Transverse colon (tissue), 4 donors: ENCODE results near the gene RBL1. TPM values are rescaled to one million over a fixed set of nuclear protein-coding genes. Genes with fewer than 3 reads are reported as not detected.
"Not testable (repeated sequence)": the region's sequence is repeated elsewhere in the genome, so short reads cannot be mapped to it uniquely, and the experiment has no call there.

Experiments used
- DNase-seq: peaks from one replicate; pipeline ENCODE4 v3.0.0-alpha.2; 2019
- H3K27ac ChIP-seq, 4 donors: fragments of 200-600 bp; sonication (generic); 2 replicates each; pipeline ENCODE4 v1.5.1; 2016 to 2018; ENCODE audit warnings: inconsistent platforms in 4 of 4
- H3K27me3 ChIP-seq: fragments of 200-600 bp; sonication (generic); 2 replicates; pipeline ENCODE4 v1.5.1; 2017; ENCODE audit warnings: inconsistent platforms
- H3K36me3 ChIP-seq, 4 donors: fragments of 200-600 bp; sonication (generic); 2 replicates each; pipeline ENCODE4 v1.5.1; 2017 to 2019; ENCODE audit warnings: inconsistent platforms in 4 of 4
- H3K4me1 ChIP-seq, 4 donors: fragments of 200-600 bp; sonication (generic); 2 replicates each; pipeline ENCODE4 v1.5.1; 2017 to 2020; ENCODE audit warnings: inconsistent platforms in 4 of 4
- H3K4me3 ChIP-seq, 4 donors: fragments of 200-600 bp; sonication (generic); 1 replicate in 1 of 4; 2 replicates in 3 of 4; pipeline versions ENCODE4 v1.5.1 to v1.6.1; 2017 to 2019; ENCODE audit warnings: inconsistent platforms in 4 of 4
- H3K9me3 ChIP-seq, 2 donors: fragments of 200-600 bp; sonication (generic); 2 replicates each; pipeline ENCODE4 v1.5.1; 2017 to 2019; ENCODE audit warnings: inconsistent platforms in 2 of 2
- EP300 ChIP-seq: sonication (generic); formaldehyde crosslinking; IDR thresholded peaks from one replicate; pipeline ENCODE4 v1.6.1; 2017; ENCODE audit warnings: antibody characterized with exemption, low read depth
- POLR2A ChIP-seq: fragments of 450-650 bp; IDR thresholded peaks from one replicate; pipeline ENCODE4 v1.6.1; 2016; ENCODE audit warnings: antibody characterized with exemption, mild to moderate bottlenecking, moderate library complexity
- POLR2AphosphoS5 ChIP-seq, 3 donors: sonication (generic); formaldehyde crosslinking; IDR thresholded peaks; one replicate each; pipeline ENCODE4 v1.6.1; 2016; ENCODE audit warnings: antibody characterized with exemption in 3 of 3
- WGBS, 2 donors: methylation state at CpG; one replicate each; pipeline ENCODE4 v1.1.5; 2018; ENCODE audit warnings: low coverage in 1 of 2; 5-methylcytosine and 5-hydroxymethylcytosine counted together
- in situ Hi-C, 4 donors: fragments of 200-750 bp; cut with MboI; loops; one replicate each; pipeline versions ENCODE4 v1.15.0 to v1.15.1; 2017; ENCODE audit warnings: low sequenced_read_pairs in 3 of 4, low pct_ligation_motif_present in 1 of 4, low pct_unique_long_range_greater_than_20kb in 1 of 4
- intact Hi-C: fragments of 100-400 bp; cut with DNase I; formaldehyde crosslinking; loops from one replicate; pipeline ENCODE4 v1.15.1; 2023; ENCODE audit warnings: low total_unique reads
- total RNA-seq, 4 donors: library from RNA; depleted of rRNA; stranded (reverse); fragments of >200 nt; gene quantifications; one replicate each; pipeline ENCODE4 v1.1.0, GENCODE V29; 2016
- TF ChIP-seq, protein P1 (sequence below), 5 experiments: fragments of 200-600 bp in 3 of 5; fragments of 450-650 bp in 2 of 5; sonication (generic) in 3 of 5; IDR thresholded peaks; 1 replicate in 2 of 5; 2 replicates in 3 of 5; pipeline ENCODE4 v1.5.1; 2016 to 2017; ENCODE audit warnings: antibody characterized with exemption in 5 of 5, inconsistent platforms in 3 of 5, mild to moderate bottlenecking in 2 of 5, moderate library complexity in 1 of 5

The RBL1 gene
- total RNA-seq, 4 donors from 2014 or later, result 1.5 to 11.6 (median 4.9) TPM

DNA sequence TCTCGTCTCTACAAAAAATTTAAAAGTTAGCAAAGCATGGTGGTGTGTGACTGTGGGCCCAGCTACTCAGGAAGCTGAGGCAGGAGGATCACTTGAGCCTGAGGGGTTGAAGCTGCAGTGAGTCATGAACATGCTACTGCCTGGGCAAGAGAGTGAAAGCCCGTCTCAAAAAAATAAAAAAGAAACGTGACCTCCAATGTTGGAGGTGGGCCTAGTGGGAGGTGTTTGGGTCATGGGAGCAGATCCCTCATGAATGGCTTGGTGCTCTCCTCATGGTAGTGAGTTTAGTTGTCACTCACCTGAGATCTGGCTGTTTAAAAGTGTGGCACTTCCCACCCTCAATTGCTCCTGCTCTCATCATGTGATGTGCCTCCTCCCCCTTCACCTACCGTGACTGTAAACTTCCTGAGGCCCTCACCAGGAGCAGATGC lies 24.3 kb downstream of the RBL1 start:
- no peak for DNase-seq
- WGBS, 2 donors, result 75% methylated on average over 4 of the region's 4 CpGs; no CpG with 5 or more reads in 1 of the 2 donors
- H3K27ac ChIP-seq, result no peak overlapping the region
- intact Hi-C loops, result no loop called here
- no peak overlapping the region for H3K4me3 ChIP-seq
- in situ Hi-C loops, result no loop called here
- no peaks in the 10 kb centered on the region for H3K27me3 ChIP-seq
- no peaks in the 10 kb centered on the region for H3K9me3 ChIP-seq
- peaks cover 0 to 1% (median 0%) of the 10 kb centered on the region in 4 donors for H3K36me3 ChIP-seq
- TF ChIP-seq EP300, result no peak
- no peak for TF ChIP-seq POLR2AphosphoS5 (IDR thresholded peaks at IDR 0.05)
- no peak for TF ChIP-seq POLR2A
- TF ChIP-seq, protein P1, sequence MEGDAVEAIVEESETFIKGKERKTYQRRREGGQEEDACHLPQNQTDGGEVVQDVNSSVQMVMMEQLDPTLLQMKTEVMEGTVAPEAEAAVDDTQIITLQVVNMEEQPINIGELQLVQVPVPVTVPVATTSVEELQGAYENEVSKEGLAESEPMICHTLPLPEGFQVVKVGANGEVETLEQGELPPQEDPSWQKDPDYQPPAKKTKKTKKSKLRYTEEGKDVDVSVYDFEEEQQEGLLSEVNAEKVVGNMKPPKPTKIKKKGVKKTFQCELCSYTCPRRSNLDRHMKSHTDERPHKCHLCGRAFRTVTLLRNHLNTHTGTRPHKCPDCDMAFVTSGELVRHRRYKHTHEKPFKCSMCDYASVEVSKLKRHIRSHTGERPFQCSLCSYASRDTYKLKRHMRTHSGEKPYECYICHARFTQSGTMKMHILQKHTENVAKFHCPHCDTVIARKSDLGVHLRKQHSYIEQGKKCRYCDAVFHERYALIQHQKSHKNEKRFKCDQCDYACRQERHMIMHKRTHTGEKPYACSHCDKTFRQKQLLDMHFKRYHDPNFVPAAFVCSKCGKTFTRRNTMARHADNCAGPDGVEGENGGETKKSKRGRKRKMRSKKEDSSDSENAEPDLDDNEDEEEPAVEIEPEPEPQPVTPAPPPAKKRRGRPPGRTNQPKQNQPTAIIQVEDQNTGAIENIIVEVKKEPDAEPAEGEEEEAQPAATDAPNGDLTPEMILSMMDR (IDR thresholded peaks at IDR 0.05), result no peak
- H3K4me1 ChIP-seq, result no peaks in the 10 kb centered on the region

DNA sequence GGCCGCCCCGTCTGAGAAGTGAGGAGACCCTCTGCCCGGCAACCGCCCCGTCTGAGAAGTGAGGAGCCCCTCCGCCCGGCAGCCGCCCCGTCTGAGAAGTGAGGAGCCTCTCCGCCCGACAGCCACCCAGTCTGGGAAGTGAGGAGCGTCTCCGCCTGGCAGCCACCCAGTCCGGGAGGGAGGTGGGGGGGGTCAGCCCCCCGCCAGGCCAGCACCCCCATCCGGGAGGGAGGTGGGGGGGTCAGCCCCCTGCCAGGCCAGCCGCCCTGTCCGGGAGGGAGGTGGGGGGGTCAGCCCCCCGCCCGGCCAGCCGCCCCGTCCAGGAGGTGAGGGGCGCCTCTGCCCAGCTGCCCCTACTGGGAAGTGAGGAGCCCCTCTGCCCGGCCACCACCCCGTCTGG lies 26.2 kb downstream of the RBL1 start:
- peaks cover 0 to 11% (median 3%) of the 10 kb centered on the region in 4 donors for H3K36me3 ChIP-seq
- in situ Hi-C loops, result not testable (repeated sequence)

DNA sequence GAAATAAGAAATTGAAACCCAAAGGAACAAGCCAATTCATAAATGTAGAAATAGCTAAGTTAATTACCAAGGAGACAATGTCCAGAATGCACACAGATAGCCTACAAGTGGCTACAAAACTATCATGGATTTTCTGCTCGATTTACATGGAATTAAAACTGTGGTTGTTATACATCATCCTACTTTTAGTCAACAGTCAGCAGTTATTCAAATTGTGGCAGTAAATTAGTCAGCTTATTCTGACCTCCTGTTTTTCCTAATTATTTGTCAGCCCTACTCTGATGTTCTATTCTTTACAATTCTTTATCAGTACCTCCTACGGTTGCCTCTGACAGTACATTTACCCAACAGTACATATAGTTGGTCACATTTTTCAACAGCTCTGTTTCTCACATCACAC lies 29.6 kb downstream of the RBL1 start:
- intact Hi-C loops (no loop called here), in situ Hi-C loops (no loop called here)
- Histone ChIP-seq H3K9me3 (no peaks in the 10 kb centered on the region), H3K27ac (no peak overlapping the region), H3K36me3 (peaks cover 0 to 14% (median 6%) of the 10 kb centered on the region in 4 donors), H3K4me3 (no peak overlapping the region), H3K4me1 (no peaks in the 10 kb centered on the region), H3K27me3 (no peaks in the 10 kb centered on the region)
- no peak for TF ChIP-seq EP300
- TF ChIP-seq, protein P1 (IDR thresholded peaks at IDR 0.05), result no peak
- TF ChIP-seq POLR2A, result no peak
- TF ChIP-seq POLR2AphosphoS5 (IDR thresholded peaks at IDR 0.05), result no peak
- WGBS, 2 donors, result 67% methylated on average over 1 to 2 of the region's 2 CpGs
- DNase-seq, result no peak

More for the DNA sequence above, 26.2 kb downstream of the RBL1 start:
- H3K9me3 ChIP-seq, intact Hi-C loops, DNase-seq, H3K27me3 ChIP-seq, H3K27ac ChIP-seq, H3K4me3 ChIP-seq, H3K4me1 ChIP-seq: not testable (repeated sequence)
- 96% methylated on average over 14 of the region's 25 CpGs; no CpG with 5 or more reads in 1 of the 2 donors for WGBS, 2 donors

DNA sequence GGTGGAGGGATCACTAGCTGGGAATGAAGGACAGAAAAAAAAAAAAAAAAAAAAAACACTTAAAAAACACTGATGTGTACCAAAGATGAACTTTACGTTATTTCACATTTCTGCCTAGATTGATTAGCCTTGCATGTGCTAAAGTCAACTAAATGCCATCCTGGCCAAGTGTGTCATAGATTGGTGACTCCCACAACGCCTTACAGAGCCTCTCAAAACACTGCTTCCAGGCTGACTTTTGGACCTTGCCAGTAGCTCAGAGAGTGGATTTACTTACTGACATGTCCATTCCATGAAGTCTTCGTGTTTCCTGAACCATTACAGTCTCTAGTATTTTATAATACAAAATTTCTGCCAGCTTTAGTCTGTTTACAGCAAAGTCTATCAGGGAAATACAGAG lies 40.5 kb downstream of the RBL1 start:
- in situ Hi-C loops (no loop called here), intact Hi-C loops (no loop called here)
- TF ChIP-seq EP300 (no peak), POLR2A (no peak), POLR2AphosphoS5 (IDR thresholded peaks at IDR 0.05) (no peak)
- TF ChIP-seq, protein P1 (IDR thresholded peaks at IDR 0.05), result no peak
- Histone ChIP-seq H3K4me1 (no peaks in the 10 kb centered on the region), H3K9me3 (no peaks in the 10 kb centered on the region), H3K27ac (no peak overlapping the region), H3K36me3 (peaks cover 0 to 18% (median 6%) of the 10 kb centered on the region in 4 donors), H3K27me3 (no peaks in the 10 kb centered on the region), H3K4me3 (no peak overlapping the region)
- 89 to 92% methylated on average over 3 of the region's 3 CpGs for WGBS, 2 donors
- no peak for DNase-seq
